Endothelial cell of umbilical vein (primary cell): ENCODE data around the gene SYT2. TPM values are rescaled to one million over a fixed set of nuclear protein-coding genes. Genes with fewer than 3 reads are reported as not detected.

Source experiments
- BruUV-seq: library from RNA; stranded (reverse); fragments of 400-500 nt; replicated peaks from 2 replicates; lab custom pipeline; 2021; lab: Mats Ljungman, UMichigan
- CTCF ChIA-PET: fragments of 300-600, 350-600 bp; sonication (Branson Sonifier 250); formaldehyde crosslinking; loops from one replicate; lab custom pipeline; 2021; ENCODE audit warnings: antibody characterized with exemption, inconsistent platforms; lab: Charles Lee
- POLR2A ChIA-PET: fragments of 300-600, 350-600 bp; sonication (Branson Sonifier 250); formaldehyde crosslinking; loops from one replicate; lab custom pipeline; 2021; ENCODE audit warnings: antibody characterized with exemption, inconsistent platforms; lab: Charles Lee
- DNase-seq: peaks from one replicate; pipeline ENCODE4 v3.0.0-alpha.2; 2011; ENCODE audit warnings: low read depth, low spot score
- FAIRE-seq: peaks from 2 replicates; lab custom pipeline; 2011; peaks lifted over from hg19 to GRCh38; lab: Jason Lieb, UNC
- H2AFZ ChIP-seq: 2 replicates; pipeline ENCODE4 v1.6.0; 2012; ENCODE audit warnings: low read depth, low read length, control low read depth, inconsistent platforms
- H3K27ac ChIP-seq: 2 replicates; pipeline ENCODE4 v1.5.1; 2011; ENCODE audit warnings: low read depth, mild to moderate bottlenecking, control low read depth, low read length, moderate library complexity; ENCODE audit not compliant: insufficient read depth
- H3K27me3 ChIP-seq, 2 experiments: 2 replicates each; pipeline versions ENCODE4 v1.6.0 to v1.6.1; 2011; ENCODE audit warnings: low read length in 2 of 2, mixed read lengths in 1 of 2; ENCODE audit not compliant: control insufficient read depth in 2 of 2, insufficient read depth in 2 of 2
- H3K36me3 ChIP-seq, 2 experiments: 2 replicates in 1 of 2; 3 replicates in 1 of 2; pipeline ENCODE4 v1.5.1; 2011; ENCODE audit warnings: low read length in 2 of 2, mild to moderate bottlenecking in 1 of 2, moderate library complexity in 1 of 2; ENCODE audit not compliant: control insufficient read depth in 2 of 2, insufficient read depth in 2 of 2; ENCODE audit errors: extremely low read depth in 1 of 2
- H3K4me1 ChIP-seq: 3 replicates; pipeline ENCODE4 v1.5.1; 2011; ENCODE audit warnings: mild to moderate bottlenecking, low read length; ENCODE audit not compliant: control insufficient read depth, insufficient read depth; ENCODE audit errors: extremely low read depth
- H3K4me2 ChIP-seq: 2 replicates; pipeline ENCODE4 v1.6.1; 2011; ENCODE audit warnings: low read length, control low read depth, mixed read lengths; ENCODE audit not compliant: insufficient read depth
- H3K4me3 ChIP-seq, 3 experiments: fragments of 200-600 bp in 1 of 3; sonication (generic), shearing (Covaris generic) in 1 of 3; replicated peaks in 1 of 3; 2 replicates each; pipeline ENCODE4 v1.5.1; 2011 to 2016; ENCODE audit warnings: control low read depth in 3 of 3, low read length in 3 of 3, mild to moderate bottlenecking in 2 of 3, inconsistent platforms in 1 of 3, low read depth in 1 of 3, moderate library complexity in 1 of 3; ENCODE audit not compliant: insufficient read depth in 1 of 3
- H3K79me2 ChIP-seq: 2 replicates; pipeline ENCODE4 v1.6.0; 2012; ENCODE audit warnings: low read length, inconsistent platforms; ENCODE audit not compliant: control insufficient read depth, insufficient read depth
- H3K9ac ChIP-seq: replicated peaks from 2 replicates; pipeline ENCODE3; 2011; ENCODE audit warnings: low read length, control low read depth; ENCODE audit not compliant: insufficient read depth; ENCODE audit errors: extremely low read depth
- H3K9me1 ChIP-seq: replicated peaks from 3 replicates; pipeline ENCODE4 v1.6.0; 2011; ENCODE audit warnings: mild to moderate bottlenecking, low read length; ENCODE audit not compliant: control insufficient read depth, insufficient read depth; ENCODE audit errors: extremely low read depth
- H3K9me3 ChIP-seq: replicated peaks from 2 replicates; pipeline ENCODE4 v1.5.1; 2012; ENCODE audit warnings: low read length, inconsistent platforms; ENCODE audit not compliant: control insufficient read depth, insufficient read depth
- H4K20me1 ChIP-seq: replicated peaks from 2 replicates; pipeline ENCODE3; 2011; ENCODE audit warnings: mild to moderate bottlenecking, low read length; ENCODE audit not compliant: control insufficient read depth, insufficient read depth; ENCODE audit errors: extremely low read depth
- EZH2 ChIP-seq: IDR thresholded peaks from 2 replicates; pipeline ENCODE4 v1.6.1; 2012; ENCODE audit warnings: borderline replicate concordance, low read depth, mild to moderate bottlenecking, moderate library complexity, low read length, inconsistent platforms; ENCODE audit not compliant: severe bottlenecking
- FOS ChIP-seq: IDR thresholded peaks from 2 replicates; pipeline ENCODE4 v1.6.1; 2011; ENCODE audit warnings: mild to moderate bottlenecking, low read length, moderate library complexity, borderline replicate concordance; ENCODE audit not compliant: insufficient read depth
- GATA2 ChIP-seq: IDR thresholded peaks from 2 replicates; pipeline ENCODE4 v1.7.0; 2011; ENCODE audit warnings: low read depth, mild to moderate bottlenecking, moderate library complexity, mixed read lengths, low read length; ENCODE audit not compliant: insufficient read length, insufficient read depth
- JUN ChIP-seq: IDR thresholded peaks from 2 replicates; pipeline ENCODE4 v1.6.1; 2011; ENCODE audit warnings: borderline replicate concordance, low read depth; ENCODE audit not compliant: insufficient read length, insufficient read depth
- MYC ChIP-seq: IDR thresholded peaks from one replicate; pipeline ENCODE4 v1.6.1; 2011; ENCODE audit warnings: mild to moderate bottlenecking, low read depth, low read length
- POLR2A ChIP-seq: IDR thresholded peaks from 2 replicates; pipeline ENCODE4 v1.6.1; 2012; ENCODE audit warnings: low read depth, mild to moderate bottlenecking, control low read depth, low read length
- POLR2AphosphoS5 ChIP-seq: IDR thresholded peaks from 2 replicates; pipeline ENCODE4 v1.6.1; 2012; ENCODE audit warnings: low read depth, mild to moderate bottlenecking, control low read depth, low read length, moderate library complexity; ENCODE audit not compliant: insufficient read depth
- dilution Hi-C: fragments of 300-500 bp; cut with MboI; formaldehyde crosslinking; loops from one replicate; pipeline ENCODE4 v1.15.0; 2019; ENCODE audit warnings: low sequenced_read_pairs; ENCODE audit not compliant: extremely low pct_ligation_motif_present
- intact Hi-C: fragments of 100-400 bp; cut with micrococcal nuclease; formaldehyde crosslinking; loops from one replicate; pipeline ENCODE4 v1.10.0; 2022
- polyA plus RNA-seq, 4 experiments: library from polyadenylated mRNA; depleted of rRNA in 3 of 4; stranded (reverse) in 3 of 4; unstranded in 1 of 4; fragments of >200 nt; gene quantifications; 2 replicates each; pipeline versions ENCODE4 v1.2.1 to v1.2.3, GENCODE V29; 2011 to 2012; ENCODE audit warnings: missing spikeins in 1 of 4
- total RNA-seq: library from RNA; stranded (reverse); gene quantifications from 2 replicates; pipeline ENCODE4 v1.2.3, GENCODE V29; 2021
- TF ChIP-seq, protein P1 (sequence below), 2 donors: IDR thresholded peaks; 1 replicate in 1 of 2; 2 replicates in 1 of 2; pipeline ENCODE4 v1.5.1; 2011; ENCODE audit warnings: low read length in 2 of 2, mild to moderate bottlenecking in 2 of 2, moderate library complexity in 2 of 2, control low read depth in 1 of 2, inconsistent platforms in 1 of 2, low read depth in 1 of 2; ENCODE audit not compliant: insufficient read depth in 1 of 2; ENCODE audit errors: extremely low read depth in 1 of 2
- TF ChIP-seq, protein P2 (sequence below): IDR thresholded peaks from 2 replicates; pipeline ENCODE4 v1.6.1; 2011; ENCODE audit not compliant: insufficient read depth, insufficient read length

SYT2 gene
- total and polyA plus RNA-seq, 2 donors (not counting 3 experiments of a cell fraction or from before 2014, with no cell fraction given) = not detected

DNA sequence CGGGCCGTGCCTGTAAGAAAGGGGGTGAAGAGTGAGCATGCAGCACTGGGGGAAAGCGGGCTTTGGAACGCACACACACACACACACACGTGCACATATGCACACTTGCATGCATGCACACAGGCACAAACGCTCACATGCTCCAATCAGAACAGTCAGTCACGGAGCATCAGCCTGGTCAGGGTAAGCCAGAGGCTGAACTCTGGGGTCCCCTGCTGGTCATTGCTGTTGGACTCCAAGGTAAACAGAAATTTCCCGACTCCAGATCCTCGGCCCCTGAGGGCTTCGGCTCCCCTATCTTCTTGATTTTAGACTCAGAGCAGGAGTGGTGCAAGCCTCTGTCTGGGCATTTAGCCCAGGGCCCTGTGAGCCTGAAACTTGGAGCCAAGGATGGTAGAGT lies 54.2 kb downstream of the SYT2 start:
- no peak overlapping the region for H3K4me2 ChIP-seq
- H3K9me1 ChIP-seq = no peaks in the 10 kb centered on the region
- H4K20me1 ChIP-seq = no peaks in the 10 kb centered on the region
- no peak overlapping the region for H3K9ac ChIP-seq
- H2AFZ ChIP-seq = no peak overlapping the region
- BruUV-seq = no TSS peak
- DNase-seq (no peak), FAIRE-seq (no peak)
- no peak overlapping the region for H3K27ac ChIP-seq
- TF ChIP-seq EZH2 = no peak
- TF ChIP-seq, protein P1, sequence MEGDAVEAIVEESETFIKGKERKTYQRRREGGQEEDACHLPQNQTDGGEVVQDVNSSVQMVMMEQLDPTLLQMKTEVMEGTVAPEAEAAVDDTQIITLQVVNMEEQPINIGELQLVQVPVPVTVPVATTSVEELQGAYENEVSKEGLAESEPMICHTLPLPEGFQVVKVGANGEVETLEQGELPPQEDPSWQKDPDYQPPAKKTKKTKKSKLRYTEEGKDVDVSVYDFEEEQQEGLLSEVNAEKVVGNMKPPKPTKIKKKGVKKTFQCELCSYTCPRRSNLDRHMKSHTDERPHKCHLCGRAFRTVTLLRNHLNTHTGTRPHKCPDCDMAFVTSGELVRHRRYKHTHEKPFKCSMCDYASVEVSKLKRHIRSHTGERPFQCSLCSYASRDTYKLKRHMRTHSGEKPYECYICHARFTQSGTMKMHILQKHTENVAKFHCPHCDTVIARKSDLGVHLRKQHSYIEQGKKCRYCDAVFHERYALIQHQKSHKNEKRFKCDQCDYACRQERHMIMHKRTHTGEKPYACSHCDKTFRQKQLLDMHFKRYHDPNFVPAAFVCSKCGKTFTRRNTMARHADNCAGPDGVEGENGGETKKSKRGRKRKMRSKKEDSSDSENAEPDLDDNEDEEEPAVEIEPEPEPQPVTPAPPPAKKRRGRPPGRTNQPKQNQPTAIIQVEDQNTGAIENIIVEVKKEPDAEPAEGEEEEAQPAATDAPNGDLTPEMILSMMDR (IDR thresholded peaks at IDR 0.05; ENCODE audit: extremely low read depth in 1 of 2, insufficient read depth in 1 of 2, low read depth in 1 of 2, low read length in 2 of 2) = peak in 1 of 2 donors; percentile 26
- no peaks in the 10 kb centered on the region for H3K9me3 ChIP-seq
- H3K4me3 ChIP-seq = no peak overlapping the region
- no peaks in the 10 kb centered on the region for H3K36me3 ChIP-seq
- no peaks in the 10 kb centered on the region for H3K4me1 ChIP-seq
- peaks cover 10 to 12% of the 10 kb centered on the region in 2 experiments for H3K27me3 ChIP-seq
- intact Hi-C loops = loop anchor here (5.0 kb wide), 1 partner anchor 36 kb away; no protein-coding TSS in a partner anchor
- POLR2A ChIA-PET = no interaction called here
- dilution Hi-C loops = no loop called here
- CTCF ChIA-PET = no interaction called here
- H3K79me2 ChIP-seq = no peaks in the 10 kb centered on the region

DNA sequence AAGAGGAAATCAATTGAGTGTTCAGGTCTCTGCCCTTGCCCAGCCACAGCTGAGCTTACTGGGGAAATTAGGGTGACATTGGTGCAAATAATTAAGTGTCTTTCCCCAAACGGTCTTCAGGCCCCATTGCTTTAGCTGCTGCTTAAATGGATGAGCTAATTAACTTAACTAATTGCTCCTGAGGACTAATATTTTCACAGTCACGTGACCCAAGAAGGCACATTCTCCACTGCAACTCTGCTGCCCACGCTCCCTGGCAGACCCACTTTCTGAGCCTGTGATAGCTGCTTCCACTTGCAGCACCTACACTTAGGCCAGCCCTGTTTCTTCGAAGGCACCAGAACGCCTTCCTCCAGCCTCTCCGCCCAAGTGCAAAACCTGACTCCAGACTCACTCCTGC lies 56.2 kb downstream of the SYT2 start:
- ChIA-PET POLR2A (interaction anchor here (0.5 kb wide), 1 partner anchor 106 kb away, joined by 6 read pairs; no protein-coding TSS in a partner anchor), CTCF (interaction anchor here (1.1 kb wide), 2 partner anchors 153 to 190 kb away, joined by 3 to 4 read pairs; no protein-coding TSS in a partner anchor)
- intact Hi-C loops (no loop called here), dilution Hi-C loops (no loop called here)
- no peak for FAIRE-seq
- Histone ChIP-seq H2AFZ (no peak overlapping the region), H3K27me3 (peaks cover 4 to 8% of the 10 kb centered on the region in 2 experiments), H3K4me3 (no peak overlapping the region), H3K36me3 (no peaks in the 10 kb centered on the region), H3K9me1 (no peaks in the 10 kb centered on the region), H3K4me2 (no peak overlapping the region), H3K9ac (no peak overlapping the region), H3K27ac (no peak overlapping the region), H3K9me3 (no peaks in the 10 kb centered on the region), H3K4me1 (no peaks in the 10 kb centered on the region), H4K20me1 (no peaks in the 10 kb centered on the region), H3K79me2 (no peaks in the 10 kb centered on the region)
- no TSS peak for BruUV-seq
- DNase-seq = no peak
- TF ChIP-seq JUN (no peak), GATA2 (no peak), EZH2 (no peak), POLR2A (no peak), POLR2AphosphoS5 (no peak), FOS (no peak), MYC (no peak)
- TF ChIP-seq, protein P2, sequence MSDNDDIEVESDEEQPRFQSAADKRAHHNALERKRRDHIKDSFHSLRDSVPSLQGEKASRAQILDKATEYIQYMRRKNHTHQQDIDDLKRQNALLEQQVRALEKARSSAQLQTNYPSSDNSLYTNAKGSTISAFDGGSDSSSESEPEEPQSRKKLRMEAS = no peak
- TF ChIP-seq, protein P1 (IDR thresholded peaks at IDR 0.05; ENCODE audit: extremely low read depth in 1 of 2, insufficient read depth in 1 of 2, low read depth in 1 of 2, low read length in 2 of 2) = no peak
